HL-60/S4 treated with phorbol 12-myristate 13-acetate at 8.2 ng/mL for 4 days and 3 days (cell line): Measurements from ENCODE around the gene AHR.
"Not testable (repeated sequence)": the region's sequence is repeated elsewhere in the genome, so short reads cannot be mapped to it uniquely, and the experiment has no call there.

Experiments used
- in situ Hi-C: fragments of 300-500 bp; cut with MboI; formaldehyde crosslinking; loops from 2 replicates; pipeline ENCODE4 v1.15.0; 2022; ENCODE audit warnings: low sequenced_read_pairs

The AHR gene

DNA sequence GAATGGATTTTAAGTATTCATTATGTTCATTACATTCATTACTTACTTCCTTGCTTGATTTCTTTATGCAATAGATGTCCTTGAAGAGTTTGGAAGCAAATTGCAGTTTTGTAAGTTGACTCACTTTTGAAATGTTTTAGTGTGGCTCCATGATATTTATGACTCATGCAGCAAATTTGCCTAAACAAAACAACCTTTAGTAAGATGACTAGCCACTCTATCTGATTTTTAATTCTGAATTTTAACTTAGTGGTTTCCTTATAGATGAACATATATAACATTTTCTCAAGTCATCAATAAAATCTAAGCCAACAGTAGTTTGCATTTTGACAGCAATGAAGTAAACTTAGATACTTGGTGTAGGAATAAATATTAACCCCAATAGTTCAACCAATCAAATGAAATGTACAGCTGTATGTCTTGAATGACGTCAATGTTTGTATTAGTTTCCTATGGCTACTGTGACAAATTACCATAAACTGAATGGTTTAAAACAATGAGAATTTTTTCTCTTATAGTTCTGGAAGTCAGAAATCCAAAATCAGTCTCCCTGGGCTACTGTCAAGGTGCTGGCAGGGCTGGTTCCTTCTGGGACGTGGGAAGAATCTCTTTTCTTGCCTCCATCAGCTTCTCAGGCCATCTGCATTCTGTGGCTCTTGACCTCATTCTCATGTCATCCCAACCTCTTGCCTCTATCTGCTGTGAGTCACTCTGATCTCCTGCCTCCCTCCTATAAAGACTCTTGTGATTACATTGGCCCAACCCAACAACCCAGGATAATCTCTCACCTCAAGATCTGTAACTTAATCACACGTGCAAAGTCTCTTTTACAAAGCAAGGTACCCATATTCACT is 73.4 kb downstream of the AHR start:
- in situ Hi-C loops: no loop called here

DNA sequence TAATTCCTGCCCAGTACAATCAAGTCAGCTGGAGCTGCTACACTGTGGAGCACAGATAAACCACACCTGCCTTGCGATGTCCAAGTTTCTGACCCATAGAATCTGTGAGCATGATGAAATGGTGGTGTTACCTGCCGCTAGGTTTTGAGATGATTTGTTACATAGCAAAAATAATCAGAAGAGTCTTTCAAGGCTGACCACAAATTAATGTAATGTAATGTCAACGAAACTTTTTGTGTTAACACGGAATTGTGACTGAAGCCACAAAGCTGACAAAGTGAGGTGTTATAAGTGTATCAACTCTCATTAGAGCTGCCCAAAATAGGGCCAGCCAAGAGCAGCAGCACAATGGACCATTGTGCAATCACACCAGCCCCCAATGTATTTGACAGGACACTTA is 75.7 kb downstream of the AHR start:
- in situ Hi-C loops: no loop called here

GRCh38 chr7:17374654-17375053 is 76.2 kb downstream of the AHR start:
- in situ Hi-C loops: no loop called here

- in situ Hi-C loops: no loop called here
These were observed 78.1 kb downstream of the AHR start for GRCh38 chr7:17376595-17376994.

DNA sequence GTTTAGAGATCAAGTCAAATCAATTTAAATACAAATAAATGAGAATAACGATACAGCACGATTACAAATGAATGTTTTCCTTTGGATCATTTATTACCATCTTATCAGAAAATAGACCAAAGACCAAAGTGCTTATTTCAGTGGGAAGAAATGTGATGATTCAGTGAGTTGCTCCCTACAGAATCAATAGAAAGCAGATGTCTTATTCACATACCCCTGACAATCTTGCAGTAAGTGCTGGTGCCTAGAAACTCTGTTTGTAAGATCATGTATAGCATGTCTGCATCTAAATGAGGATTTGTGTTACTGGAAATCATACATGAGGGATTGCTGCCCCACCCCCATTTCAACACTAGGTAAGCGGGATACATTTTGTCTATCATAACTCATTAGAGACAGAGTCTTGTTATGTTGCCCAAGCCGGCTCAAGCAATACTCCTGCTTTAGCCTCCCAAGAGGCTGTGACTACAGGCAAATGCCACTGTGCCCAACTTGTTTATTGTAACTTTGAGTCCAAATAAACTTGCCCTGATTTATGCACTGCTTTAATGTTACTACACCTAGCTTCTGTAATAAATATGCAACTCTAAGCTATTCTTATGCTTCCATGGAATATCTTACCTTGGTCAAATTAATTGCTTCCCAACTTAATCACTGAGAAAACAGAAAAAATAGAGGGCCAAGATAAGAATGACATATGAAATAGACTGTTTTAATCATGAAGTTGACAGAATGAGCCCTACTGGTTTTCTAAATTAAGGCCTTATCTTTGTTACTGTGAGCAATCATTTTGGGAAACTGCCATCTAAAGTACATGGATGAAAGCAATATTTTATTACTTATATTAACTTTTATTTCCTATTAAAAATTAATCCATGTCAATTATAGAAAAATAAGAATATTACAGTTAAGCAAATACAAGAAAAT is 82.5 kb downstream of the AHR start:
- in situ Hi-C loops: no loop called here

DNA sequence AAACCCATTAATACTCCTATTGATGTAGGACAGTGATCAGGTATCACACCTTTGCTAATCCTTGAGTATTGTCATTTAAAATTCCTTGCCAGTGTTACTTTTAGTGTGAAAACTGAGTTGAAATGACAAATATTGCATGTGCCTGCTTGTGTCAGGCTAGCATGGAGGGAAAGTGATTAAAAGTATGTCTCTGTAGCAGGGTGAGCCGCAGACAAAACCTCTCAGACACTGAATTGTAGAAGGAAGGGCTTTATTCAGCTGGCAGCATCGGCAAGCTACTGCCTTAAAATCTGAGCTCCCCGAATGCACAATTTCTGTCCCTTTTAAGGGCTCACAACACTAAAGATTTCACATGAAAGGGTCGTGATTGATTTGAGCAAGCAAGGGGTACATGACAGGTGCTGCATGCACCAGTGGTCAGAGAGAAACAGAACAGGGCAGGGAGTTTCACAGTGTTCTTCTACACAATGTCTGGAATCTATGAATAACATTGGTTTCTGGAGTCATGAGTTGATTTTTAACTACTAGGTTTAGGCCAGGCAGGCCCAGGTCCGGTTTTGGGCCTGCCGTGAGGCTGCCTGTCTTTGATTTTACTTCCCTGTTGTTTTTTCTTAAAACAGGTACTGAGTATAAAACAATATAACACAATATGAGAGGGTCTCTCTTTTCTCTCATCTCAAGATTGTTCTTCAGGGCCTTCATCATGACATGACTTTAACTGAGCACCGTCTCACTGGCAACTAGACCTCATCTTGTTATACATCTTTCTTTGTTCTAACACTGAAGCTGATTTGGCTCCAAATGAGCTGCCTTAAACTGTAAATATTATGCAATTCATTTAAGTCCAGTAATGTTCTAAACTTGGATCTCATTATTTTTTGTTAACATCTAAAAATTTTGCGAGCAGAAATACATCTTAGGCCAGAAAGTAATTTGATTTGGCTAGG is 84.2 kb downstream of the AHR start:
- in situ Hi-C loops: not testable (repeated sequence)

GRCh38 chr7:17384400-17384799 is 85.9 kb downstream of the AHR start:
- in situ Hi-C loops: no loop called here

- in situ Hi-C loops: no loop called here
These were observed 87.2 kb downstream of the AHR start for GRCh38 chr7:17385612-17386011.

DNA sequence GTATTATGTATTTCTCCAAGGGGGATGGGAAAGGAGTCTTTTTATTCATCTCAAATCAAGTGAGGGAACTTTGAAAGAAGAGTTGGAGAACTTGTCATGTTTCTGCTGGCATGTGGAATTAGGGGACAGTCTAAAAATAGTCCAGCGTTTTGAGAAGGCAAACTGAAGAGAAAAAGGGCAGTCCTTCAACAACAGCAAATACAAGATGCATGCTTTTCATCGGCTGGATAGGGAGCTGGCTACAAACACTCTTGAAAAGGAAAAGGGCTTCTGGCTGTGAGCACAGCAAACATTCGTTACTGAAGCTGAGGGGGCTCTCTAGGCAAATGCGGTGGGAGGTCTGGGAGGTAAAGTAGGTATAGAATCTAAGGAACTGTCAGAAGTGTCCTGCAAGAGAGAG is 91.9 kb downstream of the AHR start:
- in situ Hi-C loops: no loop called here

- in situ Hi-C loops: no loop called here
These were observed 92.9 kb downstream of the AHR start for GRCh38 chr7:17391366-17391765.

- in situ Hi-C loops: no loop called here
These were observed 94.4 kb downstream of the AHR start for GRCh38 chr7:17392846-17393245.

- in situ Hi-C loops: not testable (repeated sequence)
These were observed 96.1 kb downstream of the AHR start for GRCh38 chr7:17394563-17394962.
